ENCODE data around the gene LZTR1. TPM values are rescaled to one million over a fixed set of nuclear protein-coding genes. Genes with fewer than 3 reads are reported as not detected.
"Not testable (repeated sequence)": the region's sequence is repeated elsewhere in the genome, so short reads cannot be mapped to it uniquely, and the experiment has no call there.

Gene LZTR1
- total RNA-seq (10 to 100 TPM; 30.8 to 50.4 (median 35.8) TPM), polyA plus RNA-seq (10 to 100 TPM; 10.2 to 40.5 (median 12.5) TPM)

DNA sequence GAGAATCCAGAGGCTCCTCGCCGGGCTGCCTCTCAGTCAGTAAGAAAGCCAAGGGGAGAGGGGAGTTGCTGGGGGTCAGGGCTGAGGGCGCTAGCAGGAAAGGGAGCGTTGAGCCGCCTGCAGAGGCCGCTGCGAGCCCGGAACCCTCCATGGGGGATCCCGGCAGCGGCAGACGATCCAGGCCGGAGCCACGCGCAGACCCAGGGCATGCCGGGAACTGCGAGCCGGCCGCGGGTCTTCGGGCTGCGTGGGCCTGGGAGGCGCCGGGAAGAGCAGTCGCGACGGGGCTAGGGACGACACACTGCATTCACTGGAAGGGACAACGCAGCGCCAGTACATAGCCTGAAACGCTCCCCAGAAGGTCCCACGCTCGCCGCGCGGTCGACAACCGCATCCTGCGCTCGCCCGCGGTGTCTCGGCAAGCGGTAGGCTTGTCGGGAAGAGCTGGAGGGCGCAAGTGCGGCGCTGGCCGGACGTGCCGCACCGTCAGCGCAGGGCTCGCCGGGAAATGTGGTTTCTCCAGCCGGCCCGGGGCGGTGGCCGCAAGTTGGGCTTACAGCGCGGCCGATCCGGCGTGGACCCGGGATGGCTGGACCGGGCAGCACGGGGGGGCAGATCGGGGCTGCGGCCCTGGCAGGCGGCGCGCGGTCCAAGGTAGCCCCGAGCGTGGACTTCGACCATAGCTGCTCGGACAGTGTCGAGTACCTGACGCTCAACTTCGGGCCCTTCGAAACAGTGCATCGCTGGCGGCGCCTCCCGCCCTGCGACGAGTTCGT is at the start of gene LZTR1:
Gene LZTR1, plus strand, starts transcription at position 511 of the 776 bp plus-strand sequence. Its CDS starts 75 bp downstream, at position 586.
- Histone ChIP-seq H3K27me3 (no peaks in the 10 kb centered on the region), H3K9me3 (no peaks in the 10 kb centered on the region), H3K36me3 (peaks cover 0 to 30% (median 6%) of the 10 kb centered on the region in 4 donors), H3K4me1 (peaks cover 0 to 46% (median 43%) of the 10 kb centered on the region in 4 donors), H3K27ac (peak within 1 kb of the TSS; percentile 87 to 93 (median 90)), H3K4me3 (peak within 1 kb of the TSS; percentile 69 to 91 (median 90))
- intact Hi-C loops (cut with DNase I) = loop anchor here (1.0 kb wide), 1 partner anchor 20 kb away; the partner anchor contains the start of gene THAP7
- TF ChIP-seq EP300 (IDR thresholded peaks at IDR 0.05) (no peak), POLR2AphosphoS5 (IDR thresholded peaks at IDR 0.05) (peak; percentile 98 to 99 (median 98)), POLR2A (IDR thresholded peaks at IDR 0.05) (peak; percentile 88 to 95)
- TF ChIP-seq, protein P1, sequence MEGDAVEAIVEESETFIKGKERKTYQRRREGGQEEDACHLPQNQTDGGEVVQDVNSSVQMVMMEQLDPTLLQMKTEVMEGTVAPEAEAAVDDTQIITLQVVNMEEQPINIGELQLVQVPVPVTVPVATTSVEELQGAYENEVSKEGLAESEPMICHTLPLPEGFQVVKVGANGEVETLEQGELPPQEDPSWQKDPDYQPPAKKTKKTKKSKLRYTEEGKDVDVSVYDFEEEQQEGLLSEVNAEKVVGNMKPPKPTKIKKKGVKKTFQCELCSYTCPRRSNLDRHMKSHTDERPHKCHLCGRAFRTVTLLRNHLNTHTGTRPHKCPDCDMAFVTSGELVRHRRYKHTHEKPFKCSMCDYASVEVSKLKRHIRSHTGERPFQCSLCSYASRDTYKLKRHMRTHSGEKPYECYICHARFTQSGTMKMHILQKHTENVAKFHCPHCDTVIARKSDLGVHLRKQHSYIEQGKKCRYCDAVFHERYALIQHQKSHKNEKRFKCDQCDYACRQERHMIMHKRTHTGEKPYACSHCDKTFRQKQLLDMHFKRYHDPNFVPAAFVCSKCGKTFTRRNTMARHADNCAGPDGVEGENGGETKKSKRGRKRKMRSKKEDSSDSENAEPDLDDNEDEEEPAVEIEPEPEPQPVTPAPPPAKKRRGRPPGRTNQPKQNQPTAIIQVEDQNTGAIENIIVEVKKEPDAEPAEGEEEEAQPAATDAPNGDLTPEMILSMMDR (IDR thresholded peaks at IDR 0.05) = peak in 2 of 4 experiments; percentile 19 to 53
- WGBS, 2 donors = 0% methylated on average over 87 of the region's 87 CpGs
- DNase-seq = peak; percentile 89

DNA sequence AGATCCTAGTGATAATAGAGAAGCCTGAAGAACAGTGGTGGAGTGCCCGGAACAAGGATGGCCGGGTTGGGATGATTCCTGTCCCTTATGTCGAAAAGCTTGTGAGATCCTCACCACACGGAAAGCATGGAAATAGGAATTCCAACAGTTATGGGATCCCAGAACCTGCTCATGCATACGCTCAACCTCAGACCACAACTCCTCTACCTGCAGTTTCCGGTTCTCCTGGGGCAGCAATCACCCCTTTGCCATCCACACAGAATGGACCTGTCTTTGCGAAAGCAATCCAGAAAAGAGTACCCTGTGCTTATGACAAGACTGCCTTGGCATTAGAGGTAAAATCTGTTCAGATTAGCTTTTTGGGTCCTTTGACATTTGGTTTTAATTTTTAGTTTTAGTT is 48.2 kb upstream of the LZTR1 start:
- no peak for TF ChIP-seq POLR2AphosphoS5 (IDR thresholded peaks at IDR 0.05)
- TF ChIP-seq, protein P1 (IDR thresholded peaks at IDR 0.05) = no peak
- Histone ChIP-seq H3K4me3 (no peak overlapping the region), H3K27me3 (no peaks in the 10 kb centered on the region), H3K4me1 (peaks cover 0 to 49% (median 37%) of the 10 kb centered on the region in 4 donors), H3K9me3 (no peaks in the 10 kb centered on the region), H3K36me3 (peaks cover 0 to 37% (median 7%) of the 10 kb centered on the region in 4 donors), H3K27ac (no peak overlapping the region)
- intact Hi-C loops (cut with DNase I) = no loop called here
- 92 to 95% methylated on average over 7 of the region's 7 CpGs for WGBS, 2 donors
- DNase-seq = no peak

DNA sequence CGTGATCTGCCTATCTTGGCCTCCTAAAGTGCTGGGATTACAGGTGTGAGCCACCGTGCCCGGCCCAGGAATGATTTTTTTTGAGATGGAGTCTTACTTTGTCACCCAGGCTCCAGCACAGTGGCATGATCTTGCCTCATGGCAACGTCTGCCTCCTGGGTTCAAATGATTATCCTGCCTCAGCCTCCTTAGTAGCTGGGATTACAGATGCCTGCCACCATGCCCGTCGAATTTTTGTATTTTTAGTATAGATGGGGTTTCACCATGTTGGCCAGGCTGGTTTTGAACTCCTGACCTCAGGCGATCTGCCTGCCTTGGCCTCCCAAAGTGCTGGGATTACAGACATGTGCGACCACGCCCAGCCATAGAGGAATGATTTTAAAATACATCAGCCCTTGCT is 47.0 kb upstream of the LZTR1 start:
- intact Hi-C loops (cut with DNase I); H3K9me3 ChIP-seq; H3K27me3 ChIP-seq; H3K4me3 ChIP-seq; H3K27ac ChIP-seq: not testable (repeated sequence)
- peak; percentile 19 for DNase-seq
- WGBS, 2 donors = 78 to 91% methylated on average over 9 of the region's 9 CpGs
- Histone ChIP-seq H3K4me1 (peaks cover 0 to 56% (median 42%) of the 10 kb centered on the region in 4 donors), H3K36me3 (peaks cover 0 to 37% (median 7%) of the 10 kb centered on the region in 4 donors)

DNA sequence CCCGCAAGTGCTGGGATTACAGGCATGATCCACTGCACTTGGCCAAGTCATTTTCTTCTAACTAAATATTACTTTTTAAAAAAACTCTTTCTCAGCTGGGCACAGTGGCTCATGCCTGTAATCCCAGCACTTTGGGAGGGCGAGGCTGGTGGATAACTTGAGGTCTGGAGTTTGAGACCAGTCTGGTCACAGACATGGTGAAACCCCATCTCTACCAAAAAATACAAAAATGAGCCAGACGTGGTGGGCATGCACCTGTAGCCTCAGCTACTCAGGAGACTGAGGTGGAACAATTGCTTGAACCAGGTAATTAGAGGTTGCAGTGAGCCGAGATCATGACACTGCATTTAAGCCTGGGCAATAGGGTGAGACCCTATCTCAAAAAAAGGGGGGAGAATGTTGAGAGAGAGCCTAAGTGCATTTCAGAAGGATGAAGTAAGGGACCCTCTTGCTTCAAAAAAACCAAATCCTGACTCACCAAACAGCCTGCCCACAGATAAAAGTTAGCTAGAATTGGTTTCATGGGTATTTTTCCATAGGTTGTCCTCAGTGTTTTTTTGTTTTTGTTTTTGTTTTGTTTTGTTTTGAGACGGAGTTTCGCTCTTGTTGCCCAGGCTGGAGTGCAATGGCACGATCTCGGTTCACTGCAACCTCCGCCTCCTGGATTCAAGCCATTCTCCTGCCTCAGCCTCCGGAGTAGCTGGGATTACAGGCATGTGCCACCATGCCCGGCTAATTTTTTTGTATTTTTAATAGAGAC is 46.1 kb upstream of the LZTR1 start:
- intact Hi-C loops (cut with DNase I); H3K9me3 ChIP-seq; H3K4me3 ChIP-seq; H3K27ac ChIP-seq; H3K27me3 ChIP-seq: not testable (repeated sequence)
- H3K4me1 ChIP-seq = peaks cover 0 to 63% (median 45%) of the 10 kb centered on the region in 4 donors
- peaks cover 0 to 37% (median 7%) of the 10 kb centered on the region in 4 donors for H3K36me3 ChIP-seq
- DNase-seq = peak; percentile 18
- 81 to 92% methylated on average over 11 of the region's 11 CpGs for WGBS, 2 donors

DNA sequence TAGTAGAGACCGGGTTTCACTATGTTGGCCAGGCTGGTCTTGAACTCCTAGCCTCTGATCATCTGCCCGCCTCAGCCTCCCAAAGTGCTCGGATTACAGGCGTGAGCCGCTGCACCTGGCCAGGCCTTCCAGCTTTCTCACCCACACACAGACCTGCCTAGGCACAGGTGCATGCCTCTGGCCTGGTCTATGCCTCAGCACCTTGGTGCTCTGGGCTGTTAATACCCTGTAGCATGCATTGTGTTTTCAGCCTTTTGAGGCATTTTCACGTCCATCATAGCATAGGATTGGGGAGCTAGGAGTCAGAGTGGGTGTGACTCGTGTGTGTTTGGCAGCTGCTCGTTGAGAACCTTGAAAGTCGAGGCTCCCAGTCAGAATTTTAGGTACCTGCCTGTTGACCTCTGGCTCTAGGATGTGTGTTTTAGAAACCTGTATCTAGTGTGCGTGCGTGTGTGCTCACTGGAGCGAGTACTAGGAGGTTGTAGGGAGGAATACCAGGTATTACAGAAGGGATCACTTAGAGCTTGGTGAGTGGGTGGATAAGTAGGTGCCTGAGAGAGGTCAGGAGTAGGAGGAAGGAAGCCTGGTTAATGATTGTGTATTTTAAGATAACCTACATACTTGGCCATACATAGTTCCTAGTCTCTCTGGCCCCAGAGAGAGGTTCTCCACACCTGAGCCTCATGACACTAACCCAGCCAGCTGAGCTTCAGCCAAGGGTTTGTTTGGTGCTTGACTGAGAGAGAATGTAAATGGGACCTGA is 44.9 kb upstream of the LZTR1 start:
- WGBS, 2 donors = 26 to 66% methylated on average over 12 of the region's 12 CpGs
- no peaks in the 10 kb centered on the region for H3K27me3 ChIP-seq
- intact Hi-C loops (cut with DNase I) = no loop called here
- H3K4me1 ChIP-seq = peaks cover 0 to 57% (median 44%) of the 10 kb centered on the region in 4 donors
- TF ChIP-seq, protein P1 (IDR thresholded peaks at IDR 0.05) = no peak
- no peak for TF ChIP-seq EP300 (IDR thresholded peaks at IDR 0.05)
- no peak for TF ChIP-seq POLR2AphosphoS5 (IDR thresholded peaks at IDR 0.05)
- TF ChIP-seq POLR2A (IDR thresholded peaks at IDR 0.05) = no peak
- no peak overlapping the region for H3K4me3 ChIP-seq
- no peaks in the 10 kb centered on the region for H3K9me3 ChIP-seq
- peak; percentile 46 for DNase-seq
- H3K36me3 ChIP-seq = peaks cover 0 to 37% (median 7%) of the 10 kb centered on the region in 4 donors
- no peak overlapping the region for H3K27ac ChIP-seq

Measured in sigmoid colon (tissue), 7 donors.